ENCODE measurements around the gene PCA3. TPM values are rescaled to one million over a fixed set of nuclear protein-coding genes. Genes with fewer than 3 reads are reported as not detected.

The PCA3 gene
- total and polyA plus RNA-seq, 2 donors (not counting 1 experiment from before 2014, with no cell fraction given), result not detected

DNA sequence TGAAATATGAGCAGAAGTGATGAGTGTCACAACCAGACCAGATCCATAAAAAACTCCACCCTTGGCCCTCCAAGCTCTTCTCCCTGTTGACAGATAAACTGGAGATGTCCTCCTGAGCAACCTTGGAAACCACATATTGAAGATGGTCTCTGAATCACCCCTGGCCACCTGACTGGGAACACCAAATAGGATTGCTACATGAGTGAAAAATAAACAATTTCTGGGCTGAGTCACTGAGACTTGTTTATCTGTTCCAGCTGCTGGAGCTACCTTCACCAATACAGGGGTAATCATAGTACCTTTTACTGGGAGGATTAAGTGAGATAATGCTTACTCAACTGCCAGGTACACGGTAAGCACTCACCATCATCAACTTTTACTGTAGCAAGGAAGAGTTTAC, 53.3 kb downstream of the PCA3 start:
- H3K27me3 ChIP-seq (ENCODE audit: control insufficient read depth, insufficient read depth, low read length), result no peaks in the 10 kb centered on the region

DNA sequence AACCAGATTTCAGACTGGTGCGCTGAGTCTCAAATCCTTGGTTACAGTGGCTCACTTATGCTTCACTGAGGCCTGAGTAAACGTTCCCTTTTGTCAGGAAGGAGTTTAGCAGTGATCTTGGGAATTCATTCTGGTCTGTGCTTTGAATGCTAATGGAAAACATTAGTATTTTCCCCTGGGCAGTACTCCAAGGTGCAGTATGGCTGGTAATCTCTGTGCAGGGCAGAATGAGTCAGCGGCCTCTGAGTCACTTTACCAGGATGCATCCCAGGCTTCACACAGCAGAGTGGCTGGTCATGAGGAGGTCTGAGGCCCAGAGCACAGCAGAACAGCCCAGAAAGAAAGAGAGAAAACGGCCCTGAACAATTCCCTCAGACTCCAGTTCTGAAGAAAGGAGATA, 54.0 kb downstream of the PCA3 start:
- Histone ChIP-seq H3K79me2 (ENCODE audit: control insufficient read depth, insufficient read depth, low read length) (no peaks in the 10 kb centered on the region), H3K36me3 (ENCODE audit: control insufficient read depth, insufficient read depth, low read length) (no peaks in the 10 kb centered on the region), H3K9me3 (ENCODE audit: control insufficient read depth, insufficient read depth, low read depth, low read length) (no peaks in the 10 kb centered on the region), H3K4me1 (ENCODE audit: control insufficient read depth, extremely low read depth, insufficient read depth, low read length) (peaks cover 12% of the 10 kb centered on the region), H3K4me2 (ENCODE audit: extremely low read depth, insufficient read depth, low read length) (no peak overlapping the region), H4K20me1 (ENCODE audit: control insufficient read depth, extremely low read depth, insufficient read depth, low read length) (no peaks in the 10 kb centered on the region), H3K27ac (ENCODE audit: insufficient read depth, low read length) (peak overlapping the region; percentile 66), H3K27me3 (ENCODE audit: control insufficient read depth, insufficient read depth, low read length) (no peaks in the 10 kb centered on the region), H2AFZ (ENCODE audit: low read length) (no peak overlapping the region), H3K4me3 (replicated peaks in 1 of 4; ENCODE audit: control extremely low read depth in 1 of 4, insufficient read depth in 1 of 4, low read depth in 3 of 4, low read length in 4 of 4) (no peak overlapping the region), H3K9ac (ENCODE audit: insufficient read depth, low read length) (no peak overlapping the region)
- DNase-seq (ENCODE audit: low read depth in 2 of 2), result peak; percentile 98 to 99
- TF ChIP-seq EZH2 (IDR thresholded peaks at IDR 0.05; ENCODE audit: low read length, missing control alignments) (no peak), CTCF (conservative IDR thresholded peaks at IDR 0.05 in 1 of 2, IDR thresholded peaks at IDR 0.05 in 1 of 2; ENCODE audit: low read depth in 1 of 2, low read length in 2 of 2) (no peak)

More for the DNA sequence above, 53.3 kb downstream of the PCA3 start:
- H3K4me1 ChIP-seq (ENCODE audit: control insufficient read depth, extremely low read depth, insufficient read depth, low read length), result peaks cover 12% of the 10 kb centered on the region
- H3K9me3 ChIP-seq (ENCODE audit: control insufficient read depth, insufficient read depth, low read depth, low read length), result no peaks in the 10 kb centered on the region
- peak overlapping the region; percentile 66 for H3K27ac ChIP-seq (ENCODE audit: insufficient read depth, low read length)
- no peaks in the 10 kb centered on the region for H3K79me2 ChIP-seq (ENCODE audit: control insufficient read depth, insufficient read depth, low read length)
- H2AFZ ChIP-seq (ENCODE audit: low read length), result no peak overlapping the region
- TF ChIP-seq EZH2 (IDR thresholded peaks at IDR 0.05; ENCODE audit: low read length, missing control alignments) (no peak), CTCF (conservative IDR thresholded peaks at IDR 0.05 in 1 of 2, IDR thresholded peaks at IDR 0.05 in 1 of 2; ENCODE audit: low read depth in 1 of 2, low read length in 2 of 2) (no peak)
- DNase-seq (ENCODE audit: low read depth in 2 of 2), result peak; percentile 73 to 74
- H3K36me3 ChIP-seq (ENCODE audit: control insufficient read depth, insufficient read depth, low read length), result no peaks in the 10 kb centered on the region
- H4K20me1 ChIP-seq (ENCODE audit: control insufficient read depth, extremely low read depth, insufficient read depth, low read length), result no peaks in the 10 kb centered on the region
- no peak overlapping the region for H3K4me3 ChIP-seq (replicated peaks in 1 of 4; ENCODE audit: control extremely low read depth in 1 of 4, insufficient read depth in 1 of 4, low read depth in 3 of 4, low read length in 4 of 4)
- no peak overlapping the region for H3K9ac ChIP-seq (ENCODE audit: insufficient read depth, low read length)
- H3K4me2 ChIP-seq (ENCODE audit: extremely low read depth, insufficient read depth, low read length), result peak overlapping the region; percentile 48

GRCh38 chr9:76820431-76820830, 56.2 kb downstream of the PCA3 start:
- Histone ChIP-seq H3K9me3 (ENCODE audit: control insufficient read depth, insufficient read depth, low read depth, low read length) (no peaks in the 10 kb centered on the region), H3K4me1 (ENCODE audit: control insufficient read depth, extremely low read depth, insufficient read depth, low read length) (peaks cover 12% of the 10 kb centered on the region), H3K4me3 (replicated peaks in 1 of 4; ENCODE audit: control extremely low read depth in 1 of 4, insufficient read depth in 1 of 4, low read depth in 3 of 4, low read length in 4 of 4) (no peak overlapping the region), H2AFZ (ENCODE audit: low read length) (no peak overlapping the region), H3K27ac (ENCODE audit: insufficient read depth, low read length) (no peak overlapping the region), H3K9ac (ENCODE audit: insufficient read depth, low read length) (no peak overlapping the region), H3K4me2 (ENCODE audit: extremely low read depth, insufficient read depth, low read length) (no peak overlapping the region), H4K20me1 (ENCODE audit: control insufficient read depth, extremely low read depth, insufficient read depth, low read length) (no peaks in the 10 kb centered on the region), H3K27me3 (ENCODE audit: control insufficient read depth, insufficient read depth, low read length) (no peaks in the 10 kb centered on the region), H3K36me3 (ENCODE audit: control insufficient read depth, insufficient read depth, low read length) (no peaks in the 10 kb centered on the region), H3K79me2 (ENCODE audit: control insufficient read depth, insufficient read depth, low read length) (no peaks in the 10 kb centered on the region)
- DNase-seq (ENCODE audit: low read depth in 2 of 2), result no peak
- TF ChIP-seq CTCF (conservative IDR thresholded peaks at IDR 0.05 in 1 of 2, IDR thresholded peaks at IDR 0.05 in 1 of 2; ENCODE audit: low read depth in 1 of 2, low read length in 2 of 2) (no peak), EZH2 (IDR thresholded peaks at IDR 0.05; ENCODE audit: low read length, missing control alignments) (no peak)
